OCI-LY3 (cell line): ENCODE results near the gene DST.

ENCODE experiments used
- H2AFZ ChIP-seq: fragments of 200-600, 300-600 bp; shearing (Covaris generic); 2 replicates; pipeline ENCODE4 v1.6.0; 2014; ENCODE audit warnings: antibody characterized with exemption, low read depth, low read length
- H3K27ac ChIP-seq: fragments of 200-600, 300-600 bp; sonication (generic); 2 replicates; pipeline ENCODE4 v1.5.1; 2014; ENCODE audit warnings: mild to moderate bottlenecking, low read length, moderate library complexity, mixed read lengths
- H3K27me3 ChIP-seq: fragments of 200-600, 300-600 bp; sonication (generic); 2 replicates; pipeline ENCODE4 v1.6.1; 2014; ENCODE audit warnings: low read depth, low read length, mixed read lengths
- H3K36me3 ChIP-seq: fragments of 200-600, 300-600 bp; sonication (generic); replicated peaks from 2 replicates; pipeline ENCODE3; 2014; ENCODE audit warnings: low read depth, low read length, mixed read lengths
- H3K4me1 ChIP-seq: fragments of 300-600, 200-600 bp; sonication (generic); 2 replicates; pipeline ENCODE4 v1.6.1; 2014; ENCODE audit warnings: low read length, mixed read lengths
- H3K4me2 ChIP-seq: fragments of 200-600, 300-600 bp; sonication (generic); 2 replicates; pipeline ENCODE4 v1.6.1; 2014; ENCODE audit warnings: low read length, mixed read lengths
- H3K4me3 ChIP-seq: fragments of 300-600, 200-600 bp; sonication (generic); 2 replicates; pipeline ENCODE4 v1.5.1; 2014; ENCODE audit warnings: antibody characterized with exemption, mild to moderate bottlenecking, low read length, moderate library complexity
- H3K79me2 ChIP-seq: fragments of 300-600, 200-600 bp; shearing (Covaris generic); 2 replicates; pipeline ENCODE4 v1.6.1; 2014; ENCODE audit warnings: mild to moderate bottlenecking, low read length, mixed read lengths
- H3K9ac ChIP-seq: fragments of 300-600, 200-600 bp; shearing (Covaris generic); 2 replicates; pipeline ENCODE4 v1.6.0; 2014; ENCODE audit warnings: mild to moderate bottlenecking, low read length, moderate library complexity
- H3K9me3 ChIP-seq: fragments of 200-600, 300-600 bp; shearing (Covaris generic); 2 replicates; pipeline ENCODE4 v1.6.1; 2014; ENCODE audit warnings: low read length, mixed read lengths; ENCODE audit not compliant: insufficient read depth
- H4K20me1 ChIP-seq: fragments of 200-600, 300-600 bp; sonication (generic); 2 replicates; pipeline ENCODE4 v1.6.1; 2016; ENCODE audit warnings: low read length, mixed read lengths; ENCODE audit not compliant: insufficient read depth
- EZH2phosphoT487 ChIP-seq: fragments of 200-600 bp; shearing (Covaris generic); IDR thresholded peaks from 2 replicates; pipeline ENCODE4 v1.6.1; 2018; ENCODE audit warnings: antibody characterized with exemption, mixed run types, low read depth
- TF ChIP-seq, protein P1 (sequence below): fragments of 200-600, 300-600 bp; sonication (generic); IDR thresholded peaks from 2 replicates; pipeline ENCODE4 v1.5.1; 2014; ENCODE audit warnings: antibody characterized with exemption, low read length, low read depth

Gene DST

DNA sequence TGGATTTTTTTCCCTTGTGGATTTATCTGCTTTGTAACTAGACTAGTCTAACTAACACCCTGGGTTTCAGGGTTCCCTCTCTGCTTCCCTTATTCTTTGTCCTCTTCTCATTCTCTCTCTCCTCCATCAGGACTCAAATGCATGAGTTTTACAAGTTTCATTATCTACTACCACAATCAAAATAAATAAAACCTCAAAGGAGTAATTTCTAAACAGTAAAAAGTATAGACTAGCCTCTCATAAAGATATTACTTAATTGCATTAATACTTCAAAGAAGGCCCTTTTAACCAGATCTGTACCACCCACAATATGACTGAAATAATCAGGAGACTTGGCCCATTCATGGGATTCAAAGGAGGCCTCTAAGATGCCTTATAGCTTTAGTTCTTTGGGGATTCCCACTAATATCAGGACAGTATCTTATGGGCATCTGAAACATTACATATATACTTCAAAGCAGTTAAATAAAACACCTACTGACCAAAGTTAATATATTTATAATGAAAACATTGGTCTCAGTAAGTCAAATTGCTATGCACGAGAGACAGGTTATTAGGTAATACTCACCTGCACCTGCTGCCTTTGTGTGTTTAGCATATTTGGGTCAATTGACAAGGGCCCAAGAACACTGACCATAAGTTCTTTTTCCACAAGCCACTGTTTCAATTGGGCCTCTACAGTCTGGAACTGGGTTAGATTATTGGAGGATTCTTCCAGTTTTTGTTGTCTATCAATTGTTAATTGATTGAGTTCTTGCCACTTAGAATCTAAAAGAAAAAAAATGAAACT is 85.7 kb downstream of the DST start:
- Histone ChIP-seq H4K20me1 (no peaks in the 10 kb centered on the region), H3K27ac (no peak overlapping the region), H3K4me2 (no peak overlapping the region), H3K4me3 (no peak overlapping the region), H3K27me3 (no peaks in the 10 kb centered on the region), H3K79me2 (no peaks in the 10 kb centered on the region), H3K9ac (no peak overlapping the region), H3K36me3 (peaks cover 2% of the 10 kb centered on the region), H3K9me3 (no peaks in the 10 kb centered on the region), H2AFZ (no peak overlapping the region), H3K4me1 (no peaks in the 10 kb centered on the region)
- TF ChIP-seq EZH2phosphoT487: no peak
- TF ChIP-seq, protein P1, sequence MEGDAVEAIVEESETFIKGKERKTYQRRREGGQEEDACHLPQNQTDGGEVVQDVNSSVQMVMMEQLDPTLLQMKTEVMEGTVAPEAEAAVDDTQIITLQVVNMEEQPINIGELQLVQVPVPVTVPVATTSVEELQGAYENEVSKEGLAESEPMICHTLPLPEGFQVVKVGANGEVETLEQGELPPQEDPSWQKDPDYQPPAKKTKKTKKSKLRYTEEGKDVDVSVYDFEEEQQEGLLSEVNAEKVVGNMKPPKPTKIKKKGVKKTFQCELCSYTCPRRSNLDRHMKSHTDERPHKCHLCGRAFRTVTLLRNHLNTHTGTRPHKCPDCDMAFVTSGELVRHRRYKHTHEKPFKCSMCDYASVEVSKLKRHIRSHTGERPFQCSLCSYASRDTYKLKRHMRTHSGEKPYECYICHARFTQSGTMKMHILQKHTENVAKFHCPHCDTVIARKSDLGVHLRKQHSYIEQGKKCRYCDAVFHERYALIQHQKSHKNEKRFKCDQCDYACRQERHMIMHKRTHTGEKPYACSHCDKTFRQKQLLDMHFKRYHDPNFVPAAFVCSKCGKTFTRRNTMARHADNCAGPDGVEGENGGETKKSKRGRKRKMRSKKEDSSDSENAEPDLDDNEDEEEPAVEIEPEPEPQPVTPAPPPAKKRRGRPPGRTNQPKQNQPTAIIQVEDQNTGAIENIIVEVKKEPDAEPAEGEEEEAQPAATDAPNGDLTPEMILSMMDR: no peak

DNA sequence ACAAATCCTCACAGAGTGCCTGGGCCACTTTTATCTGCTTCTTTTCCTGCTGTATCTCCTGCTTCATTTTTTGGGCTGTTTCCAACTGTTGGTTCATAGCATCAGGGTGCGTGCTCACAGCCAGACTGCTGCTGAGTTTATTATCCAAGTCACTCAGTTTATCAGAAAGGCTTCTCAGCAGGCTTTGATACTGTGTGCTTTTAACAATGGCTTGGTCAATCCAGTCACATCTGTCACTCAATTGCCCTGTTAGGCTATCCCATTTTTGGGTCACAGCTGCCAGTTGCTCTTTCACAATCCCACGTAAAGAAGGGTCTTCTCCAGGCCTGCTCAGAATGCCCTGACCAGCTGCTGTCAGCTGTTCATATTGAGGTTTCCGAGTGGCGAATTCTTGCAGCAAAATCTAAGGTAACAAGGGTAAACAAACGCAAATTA is 87.2 kb downstream of the DST start:
- no peak for TF ChIP-seq EZH2phosphoT487
- TF ChIP-seq, protein P1: no peak
- Histone ChIP-seq H4K20me1 (no peaks in the 10 kb centered on the region), H3K9me3 (no peaks in the 10 kb centered on the region), H3K27ac (no peak overlapping the region), H3K4me2 (no peak overlapping the region), H3K27me3 (no peaks in the 10 kb centered on the region), H3K4me1 (peaks cover under 1% of the 10 kb centered on the region; the same call in 1 of the 2 replicates), H3K79me2 (no peaks in the 10 kb centered on the region), H3K4me3 (no peak overlapping the region), H3K36me3 (peaks cover 2% of the 10 kb centered on the region), H2AFZ (no peak overlapping the region), H3K9ac (no peak overlapping the region)

DNA sequence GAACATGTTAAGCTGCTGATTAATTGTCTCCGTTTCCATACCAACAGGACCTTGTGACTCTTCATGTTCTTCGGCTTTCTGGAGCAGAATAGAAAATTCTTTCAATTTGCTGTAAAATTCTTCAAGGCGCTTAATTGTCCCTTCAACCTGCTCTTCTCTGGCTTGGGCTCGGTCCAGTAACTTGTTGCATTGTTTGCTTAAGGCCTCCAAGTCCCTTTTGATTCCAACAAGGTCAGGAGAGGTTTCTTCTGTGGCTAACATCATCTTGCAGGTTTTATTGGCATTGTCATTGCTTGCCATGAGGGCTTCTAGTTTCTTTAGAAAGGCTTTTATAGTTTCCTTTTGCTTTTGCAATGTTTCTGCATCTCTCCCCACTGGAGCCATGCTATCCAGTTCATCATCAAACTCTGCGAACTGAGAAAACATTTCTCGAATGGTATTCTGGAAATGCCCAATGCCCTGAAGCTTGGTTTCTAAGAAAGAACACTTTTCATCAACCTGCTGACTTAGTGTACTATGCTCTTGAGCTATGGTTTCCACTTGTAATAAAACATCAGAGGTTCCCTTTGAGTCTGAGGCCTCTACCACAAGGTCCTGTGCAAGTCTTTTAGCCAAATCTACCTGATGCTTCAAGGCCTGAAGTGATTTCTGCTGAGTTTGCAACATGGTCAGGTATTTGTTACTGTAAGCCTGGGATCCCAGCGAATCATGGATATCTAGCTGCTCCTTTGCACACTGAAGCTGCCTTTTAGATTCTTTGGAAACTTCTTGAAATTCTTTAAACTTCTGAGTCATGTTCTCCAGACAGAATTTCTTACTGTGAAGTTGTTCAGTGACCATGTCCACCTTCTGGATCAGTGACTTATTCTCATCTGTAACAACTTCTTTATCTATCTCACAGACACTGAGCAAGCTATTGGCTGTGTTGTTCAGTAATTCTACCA is 90.2 kb downstream of the DST start:
- no peak for TF ChIP-seq EZH2phosphoT487
- no peak overlapping the region for H3K4me3 ChIP-seq
- no peak overlapping the region for H3K4me2 ChIP-seq
- H3K9me3 ChIP-seq: no peaks in the 10 kb centered on the region
- H3K79me2 ChIP-seq: no peaks in the 10 kb centered on the region
- H3K27me3 ChIP-seq: no peaks in the 10 kb centered on the region
- H3K36me3 ChIP-seq: no peaks in the 10 kb centered on the region
- no peak overlapping the region for H3K27ac ChIP-seq
- H3K9ac ChIP-seq: no peak overlapping the region
- H3K4me1 ChIP-seq: peaks cover 10% of the 10 kb centered on the region
- no peaks in the 10 kb centered on the region for H4K20me1 ChIP-seq
- no peak overlapping the region for H2AFZ ChIP-seq

DNA sequence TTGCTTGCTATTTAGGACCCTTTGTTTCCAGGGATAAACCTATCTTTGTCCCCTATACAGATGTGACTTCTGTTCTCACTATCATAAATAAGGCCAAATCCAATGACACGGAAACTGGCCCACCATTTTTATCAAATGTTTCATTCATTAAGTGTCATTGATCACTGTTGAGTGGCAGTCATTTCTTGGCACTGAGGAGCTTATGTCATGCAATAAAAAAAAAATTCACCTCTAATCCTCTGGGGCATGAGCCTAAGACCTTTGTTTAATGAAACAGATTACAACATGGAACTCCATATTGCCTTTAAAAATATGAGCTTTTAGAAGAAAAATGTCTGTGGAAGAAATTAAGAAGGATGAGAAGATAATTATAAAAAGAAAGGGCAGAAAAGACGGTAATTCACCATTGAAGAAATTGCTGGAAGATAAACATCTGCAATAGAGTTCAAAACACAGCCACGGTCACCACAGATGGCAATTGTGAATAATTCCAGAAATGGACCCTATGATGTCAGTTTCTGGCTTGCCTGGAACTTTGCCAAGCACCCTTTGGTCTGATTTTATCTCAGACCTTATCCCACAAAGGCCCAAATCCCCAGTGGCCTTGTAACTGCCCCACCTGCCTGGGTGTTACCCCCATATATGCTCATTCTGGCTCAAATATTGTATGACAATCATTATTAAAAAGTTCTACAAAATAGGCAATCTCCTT is 91.1 kb downstream of the DST start:
- no peaks in the 10 kb centered on the region for H3K9me3 ChIP-seq
- no peak overlapping the region for H3K9ac ChIP-seq
- H3K36me3 ChIP-seq: no peaks in the 10 kb centered on the region
- H3K27me3 ChIP-seq: no peaks in the 10 kb centered on the region
- no peak overlapping the region for H3K4me2 ChIP-seq
- no peak overlapping the region for H3K27ac ChIP-seq
- no peak for TF ChIP-seq EZH2phosphoT487
- TF ChIP-seq, protein P1: no peak
- H3K4me1 ChIP-seq: peaks cover 10% of the 10 kb centered on the region
- no peaks in the 10 kb centered on the region for H4K20me1 ChIP-seq
- H3K4me3 ChIP-seq: no peak overlapping the region
- H3K79me2 ChIP-seq: no peaks in the 10 kb centered on the region
- no peak overlapping the region for H2AFZ ChIP-seq
